ENCODE data around the gene TAS2R7. TPM values are rescaled to one million over a fixed set of nuclear protein-coding genes. Genes with fewer than 3 reads are reported as not detected.

The TAS2R7 gene
- polyA plus RNA-seq, 12 donors: not detected

Other genes starting within 250 kb of the TAS2R7 start
- 10 to 100 TPM in 10 of 12 donors, not detected in 2; 19.7 to 37.6 (median 31.7) TPM for gene MAGOHB, start 189.0 kb downstream of the TAS2R7 start, polyA plus RNA-seq (ENCODE audit: insufficient read length in 12 of 12)
- under 1 TPM in 5 of 12 donors, not detected in 7; 0.08 to 0.65 (median 0.23) TPM for gene STYK1, start 128.6 kb downstream of the TAS2R7 start, polyA plus RNA-seq (ENCODE audit: insufficient read length in 12 of 12)
- 1,000 to 10,000 TPM in 3 of 12 donors, 100 to 1,000 TPM in 9; 554 to 1,254 (median 766) TPM for gene YBX3, start 79.3 kb downstream of the TAS2R7 start, polyA plus RNA-seq (ENCODE audit: insufficient read length in 12 of 12)
- not detected for gene TAS2R8, start 4.7 kb upstream of the TAS2R7 start, polyA plus RNA-seq (ENCODE audit: insufficient read length in 12 of 12)
- gene TAS2R9, start 7.5 kb upstream of the TAS2R7 start, polyA plus RNA-seq (ENCODE audit: insufficient read length in 12 of 12): not detected
- gene TAS2R10, start 23.7 kb upstream of the TAS2R7 start, polyA plus RNA-seq (ENCODE audit: insufficient read length in 12 of 12): 1 to 10 TPM in 6 of 12 donors, under 1 TPM in 4, not detected in 2; 0.26 to 2.0 (median 1.1) TPM
- gene PRR4, start 46.8 kb upstream of the TAS2R7 start, polyA plus RNA-seq (ENCODE audit: insufficient read length in 12 of 12): 1 to 10 TPM in 10 of 12 donors, not detected in 2; 2.3 to 9.4 (median 4.3) TPM
- gene PRH1, start 81.6 kb upstream of the TAS2R7 start, polyA plus RNA-seq (ENCODE audit: insufficient read length in 12 of 12): 10 to 100 TPM in 3 of 12 donors, 1 to 10 TPM in 7, not detected in 2; 4.9 to 16.0 (median 8.6) TPM
- under 1 TPM in 3 of 12 donors, not detected in 9; 0.11 to 0.22 (median 0.21) TPM for gene TAS2R13, start 106.9 kb upstream of the TAS2R7 start, polyA plus RNA-seq (ENCODE audit: insufficient read length in 12 of 12)
- gene PRH2, start 126.6 kb upstream of the TAS2R7 start, polyA plus RNA-seq (ENCODE audit: insufficient read length in 12 of 12): under 1 TPM in 3 of 12 donors, not detected in 9; 0.26 to 0.45 (median 0.37) TPM
- 1 to 10 TPM in 10 of 12 donors, not detected in 2; 1.8 to 6.2 (median 3.3) TPM for gene TAS2R14, start 136.6 kb upstream of the TAS2R7 start, polyA plus RNA-seq (ENCODE audit: insufficient read length in 12 of 12)
- gene TAS2R50, start 184.3 kb upstream of the TAS2R7 start, polyA plus RNA-seq (ENCODE audit: insufficient read length in 12 of 12): under 1 TPM in 1 of 12 donors, not detected in 11; 0.19 TPM
- gene TAS2R20, start 195.7 kb upstream of the TAS2R7 start, polyA plus RNA-seq (ENCODE audit: insufficient read length in 12 of 12): 1 to 10 TPM in 6 of 12 donors, under 1 TPM in 4, not detected in 2; 0.54 to 3.7 (median 1.6) TPM
- gene TAS2R19, start 220.0 kb upstream of the TAS2R7 start, polyA plus RNA-seq (ENCODE audit: insufficient read length in 12 of 12): 1 to 10 TPM in 8 of 12 donors, under 1 TPM in 2, not detected in 2; 0.50 to 3.4 (median 1.3) TPM
- 1 to 10 TPM in 5 of 12 donors, under 1 TPM in 5, not detected in 2; 0.63 to 2.3 (median 1.0) TPM for gene TAS2R31, start 228.8 kb upstream of the TAS2R7 start, polyA plus RNA-seq (ENCODE audit: insufficient read length in 12 of 12)